ENCODE results near the gene SF1.
A peak's percentile ranks its signal among the peaks of the same experiment; 100 is the strongest.

Gene SF1

GRCh38 chr11:64716473-64717267 is 61.7 kb downstream of the SF1 start:
- no peak for TF ChIP-seq CTCF (IDR thresholded peaks at IDR 0.05; ENCODE audit: insufficient read depth, low read depth, low read length, missing control alignments)
- no peak overlapping the region for H3K4me3 ChIP-seq (ENCODE audit: low read depth, low read length)
- no peak for DNase-seq (ENCODE audit: low read depth)

- no peak overlapping the region for H3K4me3 ChIP-seq (ENCODE audit: low read depth, low read length)
- no peak for TF ChIP-seq CTCF (IDR thresholded peaks at IDR 0.05; ENCODE audit: insufficient read depth, low read depth, low read length, missing control alignments)
- DNase-seq (ENCODE audit: low read depth): no peak
Measured at GRCh38 chr11:64715756-64716472, 62.4 kb downstream of the SF1 start.

GRCh38 chr11:64715110-64715509 is 63.2 kb downstream of the SF1 start:
- no peak for TF ChIP-seq CTCF (IDR thresholded peaks at IDR 0.05; ENCODE audit: insufficient read depth, low read depth, low read length, missing control alignments)
- no peak overlapping the region for H3K4me3 ChIP-seq (ENCODE audit: low read depth, low read length)
- DNase-seq (ENCODE audit: low read depth): peak; percentile 34

- H3K4me3 ChIP-seq (ENCODE audit: low read depth, low read length): no peak overlapping the region
- no peak for TF ChIP-seq CTCF (IDR thresholded peaks at IDR 0.05; ENCODE audit: insufficient read depth, low read depth, low read length, missing control alignments)
- DNase-seq (ENCODE audit: low read depth): no peak
Measured at GRCh38 chr11:64714666-64715065, 63.7 kb downstream of the SF1 start.
